H1 (cell line): ENCODE results near the gene LITAFD. TPM values are rescaled to one million over a fixed set of nuclear protein-coding genes. Genes with fewer than 3 reads are reported as not detected.

ENCODE experiments used
- CTCF ChIA-PET: fragments of 300-600 bp; sonication (Branson Sonifier 250); formaldehyde crosslinking; loops from one replicate; lab custom pipeline; 2021; ENCODE audit not compliant: partially characterized antibody; lab: Charles Lee
- POLR2A ChIA-PET: fragments of 300-600 bp; sonication (Branson Sonifier 250); formaldehyde crosslinking; loops from one replicate; lab custom pipeline; 2021; ENCODE audit warnings: inconsistent platforms; ENCODE audit not compliant: partially characterized antibody; lab: Charles Lee
- DNase-seq, 2 experiments: peaks; one replicate each; pipeline versions ENCODE4 v3.0.0 to v3.0.0-alpha.2; 2010 to 2022; ENCODE audit warnings: low spot score in 2 of 2, low read depth in 1 of 2, mixed read lengths in 1 of 2
- FAIRE-seq: peaks from 2 replicates; lab custom pipeline; 2011; peaks lifted over from hg19 to GRCh38; lab: Jason Lieb, UNC
- H2AFZ ChIP-seq: 2 replicates; pipeline ENCODE4 v1.8.1; 2012; ENCODE audit warnings: low read length, inconsistent platforms
- H2AK5ac ChIP-seq: 2 replicates; pipeline ENCODE4 v1.6.1; 2013; ENCODE audit warnings: low read depth, low read length
- H2BK120ac ChIP-seq: replicated peaks from 2 replicates; pipeline ENCODE3; 2013; ENCODE audit warnings: low read depth, low read length, inconsistent platforms
- H2BK12ac ChIP-seq: 2 replicates; pipeline ENCODE4 v1.6.1; 2013; ENCODE audit warnings: low read depth, low read length
- H2BK15ac ChIP-seq: 2 replicates; pipeline ENCODE4 v1.6.1; 2013; ENCODE audit warnings: low read length
- H2BK20ac ChIP-seq: 2 replicates; pipeline ENCODE4 v1.6.1; 2013; ENCODE audit warnings: low read length
- H2BK5ac ChIP-seq: 2 replicates; pipeline ENCODE4 v1.6.1; 2013; ENCODE audit warnings: low read depth, low read length
- H3K14ac ChIP-seq: 2 replicates; pipeline ENCODE4 v1.6.1; 2013; ENCODE audit warnings: inconsistent platforms; ENCODE audit not compliant: insufficient read length
- H3K18ac ChIP-seq: 2 replicates; pipeline ENCODE4 v1.6.1; 2013; ENCODE audit warnings: low read length; ENCODE audit errors: extremely low read depth
- H3K23ac ChIP-seq: 2 replicates; pipeline ENCODE4 v1.6.1; 2013; ENCODE audit warnings: inconsistent platforms; ENCODE audit not compliant: insufficient read length
- H3K23me2 ChIP-seq: 2 replicates; pipeline ENCODE4 v1.6.1; 2013; ENCODE audit warnings: low read depth, low read length
- H3K27ac ChIP-seq: 2 replicates; pipeline ENCODE4 v1.6.1; 2011; ENCODE audit warnings: low read depth, low read length, inconsistent platforms
- H3K27me3 ChIP-seq, 4 experiments: replicated peaks in 1 of 4; 1 replicate in 1 of 4; 2 replicates in 3 of 4; pipeline versions ENCODE4 v1.6.1 to v1.8.1; 2011 to 2013; ENCODE audit warnings: low read length in 3 of 4, mild to moderate bottlenecking in 3 of 4, inconsistent platforms in 2 of 4, mixed read lengths in 2 of 4, moderate library complexity in 1 of 4; ENCODE audit not compliant: control insufficient read depth in 3 of 4, insufficient read depth in 3 of 4; ENCODE audit errors: extremely low read depth in 1 of 4
- H3K36me3 ChIP-seq, 4 experiments: 2 replicates each; pipeline versions ENCODE4 v1.6.1 to v1.8.1; 2011 to 2013; ENCODE audit warnings: mild to moderate bottlenecking in 4 of 4, low read length in 3 of 4, moderate library complexity in 2 of 4, control low read depth in 1 of 4, inconsistent platforms in 1 of 4; ENCODE audit not compliant: insufficient read depth in 4 of 4, control insufficient read depth in 2 of 4
- H3K4ac ChIP-seq: replicated peaks from 2 replicates; pipeline ENCODE3; 2013; ENCODE audit warnings: low read length, low read depth, mixed read lengths, inconsistent platforms; ENCODE audit not compliant: insufficient read length
- H3K4me1 ChIP-seq, 4 experiments: replicated peaks in 1 of 4; 1 replicate in 1 of 4; 2 replicates in 3 of 4; pipeline versions ENCODE4 v1.6.1 to v1.8.1; 2011 to 2013; ENCODE audit warnings: low read length in 3 of 4, inconsistent platforms in 2 of 4, mixed read lengths in 1 of 4; ENCODE audit not compliant: insufficient read depth in 4 of 4, control insufficient read depth in 3 of 4
- H3K4me2 ChIP-seq, 2 experiments: 2 replicates each; pipeline versions ENCODE4 v1.6.1 to v1.8.1; 2011 to 2013; ENCODE audit warnings: low read depth in 2 of 2, low read length in 2 of 2, control low read depth in 1 of 2, inconsistent platforms in 1 of 2, mild to moderate bottlenecking in 1 of 2; ENCODE audit not compliant: insufficient read depth in 1 of 2
- H3K4me3 ChIP-seq, 4 experiments: fragments of 200-600, 300-600 bp in 1 of 4; sonication (generic), shearing (Covaris generic), sonication (Bioruptor Twin) in 1 of 4; 2 replicates each; pipeline versions ENCODE4 v1.5.1 to v1.8.1; 2011 to 2016; ENCODE audit warnings: low read length in 4 of 4, low read depth in 3 of 4, control low read depth in 2 of 4, inconsistent platforms in 2 of 4, mild to moderate bottlenecking in 2 of 4, mixed read lengths in 1 of 4, moderate library complexity in 1 of 4; ENCODE audit not compliant: insufficient read depth in 2 of 4; ENCODE audit errors: extremely low read depth in 1 of 4
- H3K56ac ChIP-seq: replicated peaks from 2 replicates; pipeline ENCODE3; 2013; ENCODE audit warnings: low read depth, mild to moderate bottlenecking, mixed read lengths, low read length, inconsistent platforms; ENCODE audit not compliant: insufficient read length
- H3K79me1 ChIP-seq: 2 replicates; pipeline ENCODE4 v1.6.1; 2013; ENCODE audit warnings: low read depth, low read length, control low read depth
- H3K79me2 ChIP-seq, 2 experiments: 2 replicates each; pipeline versions ENCODE4 v1.6.1 to v1.8.1; 2012 to 2013; ENCODE audit warnings: low read length in 2 of 2, mild to moderate bottlenecking in 2 of 2, inconsistent platforms in 1 of 2; ENCODE audit not compliant: insufficient read depth in 2 of 2, control insufficient read depth in 1 of 2
- H3K9ac ChIP-seq, 4 experiments: replicated peaks in 1 of 4; 1 replicate in 1 of 4; 2 replicates in 3 of 4; pipeline versions ENCODE4 v1.6.1 to v1.8.1; 2011 to 2013; ENCODE audit warnings: low read depth in 3 of 4, low read length in 3 of 4, control low read depth in 2 of 4, mild to moderate bottlenecking in 2 of 4, moderate library complexity in 2 of 4, inconsistent platforms in 1 of 4; ENCODE audit errors: extremely low read depth in 1 of 4
- H3K9me3 ChIP-seq, 2 experiments: 2 replicates each; pipeline versions ENCODE4 v1.6.1 to v1.8.1; 2012 to 2013; ENCODE audit warnings: mild to moderate bottlenecking in 2 of 2, moderate library complexity in 2 of 2, control low read depth in 1 of 2, inconsistent platforms in 1 of 2, low read depth in 1 of 2, low read length in 1 of 2, mixed read lengths in 1 of 2; ENCODE audit not compliant: insufficient read depth in 2 of 2
- H4K20me1 ChIP-seq, 2 experiments: replicated peaks in 1 of 2; 2 replicates each; pipeline versions ENCODE3 to v1.8.1; 2011 to 2013; ENCODE audit warnings: inconsistent platforms in 2 of 2, low read length in 2 of 2, mild to moderate bottlenecking in 1 of 2; ENCODE audit not compliant: insufficient read depth in 2 of 2, control insufficient read depth in 1 of 2
- H4K5ac ChIP-seq: 2 replicates; pipeline ENCODE4 v1.6.1; 2013; ENCODE audit warnings: low read length, low read depth, mixed read lengths, inconsistent platforms; ENCODE audit not compliant: insufficient read length
- H4K8ac ChIP-seq: 2 replicates; pipeline ENCODE4 v1.8.0; 2013; ENCODE audit warnings: mild to moderate bottlenecking, moderate library complexity, low read length, inconsistent platforms; ENCODE audit not compliant: insufficient read depth; ENCODE audit errors: extremely low read depth
- H4K91ac ChIP-seq: replicated peaks from 2 replicates; pipeline ENCODE3; 2013; ENCODE audit warnings: low read length, mixed read lengths, inconsistent platforms; ENCODE audit not compliant: insufficient read length
- BACH1 ChIP-seq: IDR thresholded peaks from 2 replicates; pipeline ENCODE4 v1.6.1; 2012; ENCODE audit warnings: low read length, improper control_type of control experiment
- BCL11A ChIP-seq, 2 experiments: IDR thresholded peaks; one replicate each; pipeline ENCODE4 v1.6.1; 2011; ENCODE audit warnings: low read depth in 2 of 2, low read length in 2 of 2, mild to moderate bottlenecking in 2 of 2
- EP300 ChIP-seq, 2 experiments: IDR thresholded peaks; 1 replicate in 1 of 2; 2 replicates in 1 of 2; pipeline ENCODE4 v1.6.1; 2011 to 2012; ENCODE audit warnings: low read depth in 2 of 2, low read length in 2 of 2, mild to moderate bottlenecking in 2 of 2, borderline replicate concordance in 1 of 2, inconsistent platforms in 1 of 2, moderate library complexity in 1 of 2
- FOSL1 ChIP-seq: IDR thresholded peaks from 2 replicates; pipeline ENCODE4 v1.6.1; 2011; ENCODE audit warnings: mild to moderate bottlenecking, low read depth, low read length, moderate library complexity; ENCODE audit not compliant: insufficient read depth
- RAD21 ChIP-seq, 2 experiments: IDR thresholded peaks in 1 of 2; conservative IDR thresholded peaks in 1 of 2; 2 replicates each; pipeline ENCODE4 v1.6.1; 2011; ENCODE audit warnings: low read depth in 2 of 2, low read length in 2 of 2, improper control_type of control experiment in 1 of 2, inconsistent platforms in 1 of 2, mild to moderate bottlenecking in 1 of 2, moderate library complexity in 1 of 2
- RFX5 ChIP-seq: IDR thresholded peaks from 2 replicates; pipeline ENCODE4 v1.6.1; 2011; ENCODE audit warnings: low read depth, low read length, improper control_type of control experiment, borderline replicate concordance
- SAP30 ChIP-seq: fragments of 300-600 bp; sonication (generic); IDR thresholded peaks from 2 replicates; pipeline ENCODE4 v1.7.1; 2012; ENCODE audit warnings: low read length, moderate library complexity, mild to moderate bottlenecking, inconsistent platforms; ENCODE audit not compliant: insufficient read depth, insufficient replicate concordance
- SIN3A ChIP-seq, 2 experiments: IDR thresholded peaks in 1 of 2; conservative IDR thresholded peaks in 1 of 2; 2 replicates each; pipeline ENCODE4 v1.6.1; 2011 to 2012; ENCODE audit warnings: low read length in 2 of 2, improper control_type of control experiment in 1 of 2, low read depth in 1 of 2, mild to moderate bottlenecking in 1 of 2
- TEAD4 ChIP-seq: IDR thresholded peaks from 2 replicates; pipeline ENCODE4 v1.6.1; 2012; ENCODE audit warnings: low read depth, low read length, inconsistent platforms, mixed read lengths
- USF2 ChIP-seq: IDR thresholded peaks from 2 replicates; pipeline ENCODE4 v1.6.1; 2011; ENCODE audit warnings: low read length, improper control_type of control experiment
- WGBS, 2 experiments: shearing (Covaris generic) in 1 of 2; methylation state at CpG; one replicate each; pipeline versions ENCODE4 v1.1.6 to v1.1.7; 2013 to 2015; ENCODE audit warnings: low lambda C conversion rate in 2 of 2, mixed read lengths in 2 of 2, inconsistent platforms in 1 of 2, low coverage in 1 of 2, missing lambda C conversion rate in 1 of 2; ENCODE audit not compliant: insufficient replicate concordance in 2 of 2, insufficient coverage in 1 of 2, insufficient read length in 1 of 2; ENCODE audit errors: extremely low coverage in 1 of 2, missing lambda C conversion rate in 1 of 2; 5-methylcytosine and 5-hydroxymethylcytosine counted together
- polyA plus RNA-seq, 7 experiments: library from polyadenylated mRNA; depleted of rRNA in 3 of 7; stranded (reverse) in 5 of 7; unstranded in 2 of 7; fragments of >200 nt in 5 of 7; fragments of 200-250 nt in 2 of 7; gene quantifications; 1 replicate in 5 of 7; 2 replicates in 1 of 7; 4 replicates in 1 of 7; pipeline versions ENCODE4 v1.2.1 to v1.2.3, GENCODE V29; 2011 to 2013; ENCODE audit warnings: missing spikeins in 2 of 7, mixed read lengths in 2 of 7
- total RNA-seq: library from RNA; stranded (reverse); fragmentation: NEBNext Ultra II Directional; extraction: Animal tissue kit (Norgen Biotek cat#: 25700); gene quantifications from 2 replicates; pipeline ENCODE4 v1.2.1, GENCODE V29; 2021

LITAFD gene
- total and polyA plus RNA-seq, 2 of the 8 experiments (the other 6 are each of a cell fraction or from before 2014, with no cell fraction given) = not detected

- Histone ChIP-seq H2BK15ac (no peak overlapping the region), H3K4me2 (no peak overlapping the region), H4K5ac (no peak overlapping the region), H3K23ac (no peak overlapping the region), H3K23me2 (no peaks in the 10 kb centered on the region), H2BK20ac (no peak overlapping the region), H3K14ac (no peak overlapping the region), H3K79me1 (peaks cover 15% of the 10 kb centered on the region), H2BK5ac (no peak overlapping the region), H3K18ac (no peak overlapping the region), H2BK120ac (no peak overlapping the region), H3K36me3 (peaks cover 28 to 76% (median 48%) of the 10 kb centered on the region in 4 experiments), H2AK5ac (no peak overlapping the region), H4K91ac (no peak overlapping the region), H2AFZ (no peak overlapping the region), H4K8ac (no peak overlapping the region; the same call in 1 of the 2 replicates), H3K27me3 (no peaks in the 10 kb centered on the region), H3K79me2 (0 out of 4 replicates have a peak, but pooled peaks cover 0 to 13% of the 10 kb centered on the region in 2 experiments), H3K27ac (no peak overlapping the region), H3K4me1 (no peaks in the 10 kb centered on the region; a peak in 1 of 7 replicates), H4K20me1 (peaks cover 3 to 12% of the 10 kb centered on the region in 2 experiments), H3K9me3 (no peaks in the 10 kb centered on the region), H3K4me3 (no peak overlapping the region), H2BK12ac (no peak overlapping the region), H3K9ac (no peak overlapping the region), H3K4ac (no peak overlapping the region), H3K56ac (no peak overlapping the region)
- DNase-seq = no peak
- FAIRE-seq = no peak
- ChIA-PET POLR2A (interaction anchor here (1.2 kb wide), 1 partner anchor 10 kb away, joined by 3 read pairs; no protein-coding TSS in a partner anchor), CTCF (interaction anchor here (0.9 to 7.4 kb wide), 6 partner anchors 10 to 96 kb away, joined by 3 to 39 read pairs (median 4); no protein-coding TSS in a partner anchor)
- WGBS, 2 experiments = 94% methylated on average over 7 of the region's 7 CpGs; no CpG with 5 or more reads in 1 of the 2 experiments
- TF ChIP-seq BACH1 (no peak), SIN3A (conservative IDR thresholded peaks at IDR 0.05 in 1 of 2, IDR thresholded peaks at IDR 0.05 in 1 of 2; ENCODE audit: low read depth in 1 of 2, low read length in 2 of 2) (no peak), BCL11A (IDR thresholded peaks at IDR 0.05; ENCODE audit: low read depth in 2 of 2, low read length in 2 of 2) (no peak), USF2 (no peak), TEAD4 (no peak), RAD21 (IDR thresholded peaks at IDR 0.05 in 1 of 2, conservative IDR thresholded peaks at IDR 0.05 in 1 of 2; ENCODE audit: low read depth in 2 of 2, low read length in 2 of 2) (no peak), SAP30 (no peak), RFX5 (no peak), FOSL1 (no peak), EP300 (IDR thresholded peaks at IDR 0.05; ENCODE audit: borderline replicate concordance in 1 of 2, low read depth in 2 of 2, low read length in 2 of 2) (no peak)
Observed at GRCh38 chr16:8915722-8916301, 33.7 kb downstream of the LITAFD start.
